Natural killer cell treated with Interleukin-12 subunit alpha and Interleukin-12 subunit beta and Interleukin-15 and Interleukin-18, amount 100 ng/mL, for 72 hours (primary cell): ENCODE data around the gene MKNK1. TPM values are rescaled to one million over a fixed set of nuclear protein-coding genes. Genes with fewer than 3 reads are reported as not detected.

Source experiments
- ATAC-seq, 2 donors: fragments of 150-1000 bp; cut with Tn5 transposase in 1 of 2; sonication (Bioruptor Pico), chemical (Tn5 transposase) in 1 of 2; 2 replicates each; pipeline ENCODE4 v1.10.0; 2021
- DNase-seq: peaks from one replicate; pipeline ENCODE4 v3.0.0; 2022; ENCODE audit warnings: low spot score
- H3K27ac Mint-ChIP-seq, 2 donors: 1 replicate in 1 of 2; 2 replicates in 1 of 2; pipeline ENCODE4 v1.8.0; 2022; ENCODE audit warnings: mixed read lengths in 2 of 2, mild to moderate bottlenecking in 1 of 2, moderate library complexity in 1 of 2
- H3K27me3 Mint-ChIP-seq, 2 donors: 1 replicate in 1 of 2; 2 replicates in 1 of 2; pipeline ENCODE4 v1.8.0; 2022; ENCODE audit warnings: mixed read lengths in 2 of 2
- H3K36me3 Mint-ChIP-seq: one replicate; pipeline ENCODE4 v1.8.0; 2022; ENCODE audit warnings: mixed read lengths
- H3K4me1 Mint-ChIP-seq, 2 donors: 1 replicate in 1 of 2; 2 replicates in 1 of 2; pipeline ENCODE4 v1.8.0; 2022; ENCODE audit warnings: low read depth in 2 of 2, mixed read lengths in 2 of 2, mild to moderate bottlenecking in 1 of 2
- H3K4me3 Mint-ChIP-seq: one replicate; pipeline ENCODE4 v1.8.0; 2022; ENCODE audit warnings: mixed read lengths
- H3K9me3 Mint-ChIP-seq: 2 replicates; pipeline ENCODE4 v1.8.0; 2022; ENCODE audit warnings: mixed read lengths
- total RNA-seq, 2 donors: library from RNA; stranded (reverse); gene quantifications; one replicate each; pipeline ENCODE4 v1.2.3, GENCODE V29; 2022

MKNK1 gene
- total RNA-seq, 2 donors from 2014 or later: 63.7 to 89.9 TPM

GRCh38 chr1:46615088-46615487 is 11.0 kb upstream of the MKNK1 start:
- peak overlapping the region; percentile 88 for H3K4me3 Mint-ChIP-seq
- no peaks in the 10 kb centered on the region for H3K27me3 Mint-ChIP-seq
- peak overlapping the region; percentile 77 to 91 for H3K27ac Mint-ChIP-seq
- peaks cover 35 to 38% of the 10 kb centered on the region in 2 donors for H3K4me1 Mint-ChIP-seq
- ATAC-seq (no peak), DNase-seq (no peak)
- H3K9me3 Mint-ChIP-seq: no peaks in the 10 kb centered on the region
- no peaks in the 10 kb centered on the region for H3K36me3 Mint-ChIP-seq

- H3K27ac Mint-ChIP-seq: peak overlapping the region in 1 of 2 donors; percentile 91
- H3K27me3 Mint-ChIP-seq: no peaks in the 10 kb centered on the region
- no peak for DNase-seq
- no peaks in the 10 kb centered on the region for H3K36me3 Mint-ChIP-seq
- H3K4me1 Mint-ChIP-seq: peaks cover 38 to 42% of the 10 kb centered on the region in 2 donors
- no peak for ATAC-seq
- H3K4me3 Mint-ChIP-seq: peak overlapping the region; percentile 88
- H3K9me3 Mint-ChIP-seq: no peaks in the 10 kb centered on the region
Observed at GRCh38 chr1:46614604-46614984, 10.5 kb upstream of the MKNK1 start.

GRCh38 chr1:46613661-46614603 is 9.9 kb upstream of the MKNK1 start:
- H3K27ac Mint-ChIP-seq: peak overlapping the region in 1 of 2 donors; percentile 91
- peaks cover 39 to 42% of the 10 kb centered on the region in 2 donors for H3K4me1 Mint-ChIP-seq
- no peaks in the 10 kb centered on the region for H3K36me3 Mint-ChIP-seq
- ATAC-seq: peak in 1 of 2 donors; percentile 48
- peak; percentile 75 for DNase-seq
- H3K4me3 Mint-ChIP-seq: peak overlapping the region; percentile 19
- H3K27me3 Mint-ChIP-seq: no peaks in the 10 kb centered on the region
- H3K9me3 Mint-ChIP-seq: no peaks in the 10 kb centered on the region

DNA sequence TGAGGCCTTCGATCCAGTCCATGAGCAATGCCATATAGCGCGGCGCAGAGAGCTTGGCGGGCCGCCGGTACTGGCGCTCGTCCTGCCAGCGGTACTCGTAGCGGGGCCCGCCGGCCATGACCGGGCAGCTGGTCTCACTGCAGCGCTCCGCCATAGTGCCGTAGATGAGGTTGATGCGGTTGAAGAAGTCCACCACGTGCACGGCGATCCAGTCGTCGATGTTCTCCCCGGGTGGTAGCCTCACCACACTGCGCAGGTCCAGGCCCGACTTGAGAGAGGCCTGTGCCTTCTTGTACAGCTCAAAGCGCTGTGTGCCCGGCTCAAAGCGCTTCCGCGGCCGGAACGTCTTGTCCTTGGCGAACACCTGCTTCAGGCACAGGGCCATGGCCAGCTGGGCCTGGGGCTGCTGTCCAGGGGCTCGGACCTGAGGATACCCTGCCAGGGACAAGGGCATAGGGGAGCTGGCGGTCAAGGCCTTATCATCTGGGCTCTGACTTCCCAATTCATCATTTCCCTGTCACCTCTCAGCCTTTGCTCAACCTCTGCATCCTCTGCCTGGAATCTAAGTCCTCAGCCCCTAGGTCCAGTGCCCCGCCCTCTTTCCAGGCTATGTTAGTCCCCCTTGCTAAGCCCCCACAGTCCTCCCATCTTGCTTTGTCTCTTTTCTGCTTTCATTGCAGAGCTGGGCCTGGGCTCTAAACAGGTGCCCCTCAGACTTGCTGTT is 9.0 kb upstream of the MKNK1 start:
- DNase-seq (no peak), ATAC-seq (no peak)
- no peaks in the 10 kb centered on the region for H3K27me3 Mint-ChIP-seq
- H3K36me3 Mint-ChIP-seq: no peaks in the 10 kb centered on the region
- H3K4me3 Mint-ChIP-seq: peak overlapping the region; percentile 19
- no peaks in the 10 kb centered on the region for H3K9me3 Mint-ChIP-seq
- H3K4me1 Mint-ChIP-seq: peaks cover 42% of the 10 kb centered on the region in 2 donors
- peak overlapping the region in 1 of 2 donors; percentile 70 for H3K27ac Mint-ChIP-seq

GRCh38 chr1:46611691-46612221 is 7.7 kb upstream of the MKNK1 start:
- Mint-ChIP-seq H3K9me3 (no peaks in the 10 kb centered on the region), H3K4me3 (no peak overlapping the region), H3K27me3 (no peaks in the 10 kb centered on the region), H3K27ac (peak overlapping the region; percentile 39 to 56), H3K36me3 (no peaks in the 10 kb centered on the region), H3K4me1 (peaks cover 30 to 31% of the 10 kb centered on the region in 2 donors)
- DNase-seq (no peak), ATAC-seq (no peak)

- Mint-ChIP-seq H3K4me3 (no peak overlapping the region), H3K27ac (no peak overlapping the region), H3K9me3 (no peaks in the 10 kb centered on the region), H3K4me1 (peaks cover 36 to 39% of the 10 kb centered on the region in 2 donors), H3K27me3 (no peaks in the 10 kb centered on the region), H3K36me3 (no peaks in the 10 kb centered on the region)
- ATAC-seq (no peak), DNase-seq (no peak)
Observed at GRCh38 chr1:46607345-46608130, 3.5 kb upstream of the MKNK1 start.

DNA sequence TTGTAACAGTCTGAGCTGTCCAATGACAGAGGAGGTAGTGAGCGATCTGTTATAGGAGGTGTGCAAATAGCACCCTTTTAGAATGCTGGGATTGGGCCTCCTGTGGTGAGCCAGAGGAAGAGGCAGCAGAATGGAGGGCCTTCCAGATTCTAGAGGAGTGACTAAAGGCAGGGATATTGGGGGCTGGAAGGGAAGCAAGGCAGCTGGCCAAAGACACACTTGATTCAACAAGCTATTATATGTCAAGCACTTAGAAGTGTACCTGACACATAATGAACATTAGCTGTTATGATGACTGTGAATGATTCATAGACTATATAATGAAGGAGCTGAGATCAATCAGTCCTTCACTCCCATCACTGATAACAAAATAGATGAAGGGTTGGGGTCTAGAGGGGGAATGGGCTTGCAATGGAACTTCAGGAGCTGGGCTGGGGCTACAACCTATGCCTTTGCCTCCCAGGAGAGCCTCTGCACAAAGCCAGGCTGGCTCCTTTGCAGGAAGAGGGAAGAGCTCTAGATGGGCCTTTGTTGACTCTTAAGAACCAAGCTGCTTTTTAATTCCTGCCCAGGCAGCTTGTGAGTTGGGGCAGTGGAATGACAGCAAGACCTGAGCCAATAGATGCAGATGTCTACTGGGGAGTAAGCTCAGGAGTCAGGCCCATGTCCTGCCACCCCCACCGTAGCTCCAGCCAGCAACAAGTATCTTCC is 2.3 kb upstream of the MKNK1 start:
- Mint-ChIP-seq H3K4me3 (peak overlapping the region; percentile 95), H3K9me3 (no peaks in the 10 kb centered on the region), H3K27me3 (no peaks in the 10 kb centered on the region), H3K36me3 (no peaks in the 10 kb centered on the region), H3K4me1 (peaks cover 40 to 43% of the 10 kb centered on the region in 2 donors), H3K27ac (peak overlapping the region; percentile 11 to 59)
- ATAC-seq: no peak
- DNase-seq: no peak

DNA sequence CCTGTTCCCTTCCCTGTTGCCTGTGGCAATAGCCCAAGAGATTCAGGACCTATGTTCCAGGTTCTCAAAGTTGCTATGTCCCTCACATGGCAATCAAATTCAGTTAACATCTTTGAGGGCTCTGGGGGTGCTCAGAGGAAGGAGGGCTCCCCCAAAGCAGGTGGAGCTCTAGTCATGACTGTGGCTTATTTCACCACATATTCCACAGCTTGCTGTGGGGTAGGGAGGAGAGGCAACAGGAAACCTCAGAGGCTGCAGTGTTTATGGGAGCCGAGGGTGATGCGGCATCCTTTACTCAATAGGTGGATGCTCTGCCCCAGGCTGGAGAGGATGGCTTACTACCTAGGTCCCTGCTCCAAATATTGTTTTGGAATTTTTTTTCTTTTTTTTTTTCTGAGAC is 1.2 kb upstream of the MKNK1 start:
- Mint-ChIP-seq H3K36me3 (no peaks in the 10 kb centered on the region), H3K4me3 (peak overlapping the region; percentile 95), H3K27ac (peak overlapping the region in 1 of 2 donors; percentile 92), H3K27me3 (no peaks in the 10 kb centered on the region), H3K4me1 (peaks cover 46 to 49% of the 10 kb centered on the region in 2 donors), H3K9me3 (no peaks in the 10 kb centered on the region)
- no peak for DNase-seq
- ATAC-seq: no peak

GRCh38 chr1:46603481-46603857 is 599 bp downstream of the MKNK1 start:
- Mint-ChIP-seq H3K27ac (peak overlapping the region; percentile 73 to 92), H3K9me3 (no peaks in the 10 kb centered on the region), H3K27me3 (no peaks in the 10 kb centered on the region), H3K4me3 (peak overlapping the region; percentile 95), H3K36me3 (no peaks in the 10 kb centered on the region), H3K4me1 (peaks cover 56 to 59% of the 10 kb centered on the region in 2 donors)
- DNase-seq (no peak), ATAC-seq (no peak)

- H3K9me3 Mint-ChIP-seq: no peaks in the 10 kb centered on the region
- ATAC-seq (no peak), DNase-seq (no peak)
- H3K4me1 Mint-ChIP-seq: peaks cover 56 to 58% of the 10 kb centered on the region in 2 donors
- no peaks in the 10 kb centered on the region for H3K36me3 Mint-ChIP-seq
- no peak overlapping the region for H3K4me3 Mint-ChIP-seq
- H3K27ac Mint-ChIP-seq: no peak overlapping the region
- H3K27me3 Mint-ChIP-seq: no peaks in the 10 kb centered on the region
Observed at GRCh38 chr1:46601257-46602007, 2.6 kb downstream of the MKNK1 start.

DNA sequence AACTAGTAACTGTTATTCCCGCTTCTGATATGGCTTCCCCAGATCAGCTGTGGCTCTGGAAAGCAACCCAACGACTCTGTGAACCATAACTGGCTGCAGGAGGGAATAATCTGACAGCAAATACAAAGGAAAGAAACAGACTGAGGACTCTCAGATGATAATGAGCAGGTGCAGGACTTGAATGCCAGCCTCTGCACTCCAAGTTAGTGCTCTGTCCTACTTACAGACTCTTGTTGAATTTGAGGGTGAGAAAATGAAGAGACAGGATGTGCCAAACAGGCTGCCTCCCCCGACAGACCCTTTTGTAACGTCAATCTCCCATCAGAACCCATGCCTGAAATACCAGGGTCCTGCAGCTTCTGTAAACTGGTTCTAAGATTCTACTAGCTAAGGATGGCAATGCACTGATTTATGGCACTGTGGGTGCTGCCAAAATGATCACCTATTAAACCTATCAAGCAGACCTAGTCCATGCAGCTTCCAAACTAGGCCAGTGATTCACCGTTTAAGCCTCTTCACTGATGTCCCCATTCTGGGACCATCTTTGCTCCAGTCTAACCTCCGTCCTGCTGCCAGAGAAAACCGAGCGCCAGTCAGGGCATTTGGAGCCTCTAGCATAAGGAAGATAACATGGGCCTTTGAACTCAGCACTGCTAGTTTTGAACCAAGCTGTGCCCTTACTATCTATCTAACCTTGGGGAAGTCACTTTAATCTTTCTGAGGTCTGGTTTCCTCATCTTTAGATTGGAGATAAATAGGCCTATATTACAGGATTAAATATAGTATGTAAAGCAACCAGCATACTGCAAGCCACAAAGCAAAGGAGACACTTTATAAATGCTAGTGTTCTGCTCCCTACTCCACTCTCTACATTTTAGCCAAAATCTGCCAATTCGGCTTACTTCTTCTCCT is 4.8 kb downstream of the MKNK1 start:
- no peaks in the 10 kb centered on the region for H3K27me3 Mint-ChIP-seq
- no peaks in the 10 kb centered on the region for H3K36me3 Mint-ChIP-seq
- peak overlapping the region; percentile 1 to 54 for H3K27ac Mint-ChIP-seq
- H3K9me3 Mint-ChIP-seq: no peaks in the 10 kb centered on the region
- DNase-seq (no peak), ATAC-seq (no peak)
- peaks cover 58 to 60% of the 10 kb centered on the region in 2 donors for H3K4me1 Mint-ChIP-seq
- no peak overlapping the region for H3K4me3 Mint-ChIP-seq
